Liver (tissue), 9 donors: Measurements from ENCODE around the gene IFIH1. TPM values are rescaled to one million over a fixed set of nuclear protein-coding genes. Genes with fewer than 3 reads are reported as not detected.

Experiments used
- DNase-seq: peaks from one replicate; pipeline ENCODE4 v3.0.0-alpha.2; 2017; ENCODE audit warnings: low spot score
- H3K27ac ChIP-seq, 2 donors: one replicate each; pipeline ENCODE4 v1.7.0; 2013; ENCODE audit warnings: inconsistent platforms in 2 of 2, low read length in 2 of 2, control low read depth in 1 of 2, low read depth in 1 of 2, mild to moderate bottlenecking in 1 of 2
- H3K27me3 ChIP-seq, 4 donors: one replicate each; pipeline versions ENCODE4 v1.6.1 to v1.7.0; 2013; ENCODE audit warnings: low read length in 3 of 4, inconsistent platforms in 1 of 4, mild to moderate bottlenecking in 1 of 4, moderate library complexity in 1 of 4; ENCODE audit not compliant: control insufficient read depth in 4 of 4, insufficient read depth in 4 of 4
- H3K36me3 ChIP-seq, 4 donors: one replicate each; pipeline versions ENCODE4 v1.6.1 to v1.7.0; 2013; ENCODE audit warnings: low read length in 3 of 4, mild to moderate bottlenecking in 3 of 4, low read depth in 1 of 4, moderate library complexity in 1 of 4; ENCODE audit not compliant: control insufficient read depth in 4 of 4, insufficient read depth in 3 of 4
- H3K4me1 ChIP-seq, 4 donors: one replicate each; pipeline versions ENCODE4 v1.6.1 to v1.7.0; 2013; ENCODE audit warnings: low read length in 3 of 4, mild to moderate bottlenecking in 3 of 4, moderate library complexity in 1 of 4; ENCODE audit not compliant: control insufficient read depth in 4 of 4, insufficient read depth in 4 of 4
- H3K4me3 ChIP-seq, 3 donors: one replicate each; pipeline versions ENCODE4 v1.6.1 to v1.7.0; 2013; ENCODE audit warnings: low read length in 3 of 3, control low read depth in 1 of 3, low read depth in 1 of 3, mild to moderate bottlenecking in 1 of 3
- H3K9ac ChIP-seq, 2 donors: one replicate each; pipeline ENCODE4 v1.7.0; 2013; ENCODE audit warnings: low read length in 2 of 2, mild to moderate bottlenecking in 2 of 2, moderate library complexity in 2 of 2, control low read depth in 1 of 2, low read depth in 1 of 2
- H3K9me3 ChIP-seq, 4 donors: one replicate each; pipeline versions ENCODE4 v1.6.1 to v1.7.0; 2013; ENCODE audit warnings: low read length in 3 of 4; ENCODE audit not compliant: control insufficient read depth in 4 of 4
- ATF3 ChIP-seq: IDR thresholded peaks from 2 replicates; pipeline ENCODE4 v1.6.1; 2016; ENCODE audit warnings: antibody characterized with exemption
- EGR1 ChIP-seq, 2 donors: IDR thresholded peaks; 2 replicates each; pipeline ENCODE4 v1.6.1; 2016 to 2018; ENCODE audit warnings: antibody characterized with exemption in 2 of 2, low read depth in 2 of 2
- FOXA1 ChIP-seq: IDR thresholded peaks from 2 replicates; pipeline ENCODE4 v1.6.1; 2016; ENCODE audit warnings: antibody characterized with exemption
- FOXA2 ChIP-seq: IDR thresholded peaks from 2 replicates; pipeline ENCODE4 v1.6.1; 2016; ENCODE audit warnings: antibody characterized with exemption
- GABPA ChIP-seq, 2 donors: IDR thresholded peaks in 1 of 2; conservative IDR thresholded peaks in 1 of 2; 2 replicates each; pipeline ENCODE4 v1.6.1; 2016; ENCODE audit warnings: antibody characterized with exemption in 2 of 2, mild to moderate bottlenecking in 1 of 2, moderate library complexity in 1 of 2
- HNF4A ChIP-seq, 2 donors: conservative IDR thresholded peaks; 2 replicates each; pipeline ENCODE4 v1.6.1; 2016; ENCODE audit warnings: antibody characterized with exemption in 2 of 2, mild to moderate bottlenecking in 2 of 2
- HNF4G ChIP-seq: IDR thresholded peaks from 2 replicates; pipeline ENCODE4 v1.6.1; 2016; ENCODE audit warnings: antibody characterized with exemption
- JUND ChIP-seq, 2 donors: IDR thresholded peaks; 2 replicates each; pipeline ENCODE4 v1.6.1; 2016; ENCODE audit warnings: antibody characterized with exemption in 2 of 2
- MAX ChIP-seq: IDR thresholded peaks from 2 replicates; pipeline ENCODE4 v1.6.1; 2016; ENCODE audit warnings: antibody characterized with exemption
- NR2F2 ChIP-seq: IDR thresholded peaks from 2 replicates; pipeline ENCODE4 v1.6.1; 2016; ENCODE audit warnings: antibody characterized with exemption
- RAD21 ChIP-seq, 2 donors: IDR thresholded peaks; 2 replicates each; pipeline ENCODE4 v1.6.1; 2016; ENCODE audit warnings: antibody characterized with exemption in 2 of 2, mild to moderate bottlenecking in 2 of 2
- RXRA ChIP-seq, 2 donors: IDR thresholded peaks; 2 replicates each; pipeline ENCODE4 v1.6.1; 2017 to 2018; ENCODE audit warnings: antibody characterized with exemption in 2 of 2, mild to moderate bottlenecking in 1 of 2
- SP1 ChIP-seq: IDR thresholded peaks from 2 replicates; pipeline ENCODE4 v1.6.1; 2018; ENCODE audit warnings: antibody characterized with exemption, mild to moderate bottlenecking
- TAF1 ChIP-seq: conservative IDR thresholded peaks from 2 replicates; pipeline ENCODE4 v1.6.1; 2016; ENCODE audit warnings: antibody characterized with exemption, mild to moderate bottlenecking
- YY1 ChIP-seq: IDR thresholded peaks from 2 replicates; pipeline ENCODE4 v1.6.1; 2016; ENCODE audit warnings: antibody characterized with exemption, mild to moderate bottlenecking
- ZBTB33 ChIP-seq: IDR thresholded peaks from 2 replicates; pipeline ENCODE4 v1.6.1; 2016; ENCODE audit warnings: antibody characterized with exemption
- WGBS: extraction: QIAGEN DNeasy Blood & Tissue Kit; methylation state at CpG from one replicate; pipeline ENCODE4 v1.1.7; 2013; 5-methylcytosine and 5-hydroxymethylcytosine counted together
- polyA plus RNA-seq, 2 donors: library from polyadenylated mRNA; stranded (reverse) in 1 of 2; unstranded in 1 of 2; fragments of 200-250 nt in 1 of 2; fragments of >200 nt in 1 of 2; fragmentation: Nextera tagmentation in 1 of 2; extraction: Ambion mirVana in 1 of 2; gene quantifications; one replicate each; pipeline versions ENCODE4 v1.2.1 to v1.2.3, GENCODE V29; 2013 to 2015
- total RNA-seq, 2 donors: library from RNA; depleted of rRNA; stranded (reverse); fragments of >200 nt; gene quantifications; one replicate each; pipeline ENCODE4 v1.2.3, GENCODE V29; 2014
- TF ChIP-seq, protein P1 (sequence below): IDR thresholded peaks from 2 replicates; pipeline ENCODE4 v1.6.1; 2016; ENCODE audit warnings: antibody characterized with exemption, mild to moderate bottlenecking
- TF ChIP-seq, protein P2 (sequence below): fragments of 150-350 bp; IDR thresholded peaks from 2 replicates; pipeline ENCODE4 v1.5.1; 2017; ENCODE audit warnings: improper control_type of control experiment, low read depth, low read length; ENCODE audit not compliant: missing input control
- donor health status: healthy.
- donor health status: healthy.
- donor health status: healthy.
- donor health status: healthy.
- donor health status: healthy.

Gene IFIH1
- total and polyA plus RNA-seq, 4 donors: 5.5 to 13.2 (median 7.9) TPM

- TF ChIP-seq, protein P1, sequence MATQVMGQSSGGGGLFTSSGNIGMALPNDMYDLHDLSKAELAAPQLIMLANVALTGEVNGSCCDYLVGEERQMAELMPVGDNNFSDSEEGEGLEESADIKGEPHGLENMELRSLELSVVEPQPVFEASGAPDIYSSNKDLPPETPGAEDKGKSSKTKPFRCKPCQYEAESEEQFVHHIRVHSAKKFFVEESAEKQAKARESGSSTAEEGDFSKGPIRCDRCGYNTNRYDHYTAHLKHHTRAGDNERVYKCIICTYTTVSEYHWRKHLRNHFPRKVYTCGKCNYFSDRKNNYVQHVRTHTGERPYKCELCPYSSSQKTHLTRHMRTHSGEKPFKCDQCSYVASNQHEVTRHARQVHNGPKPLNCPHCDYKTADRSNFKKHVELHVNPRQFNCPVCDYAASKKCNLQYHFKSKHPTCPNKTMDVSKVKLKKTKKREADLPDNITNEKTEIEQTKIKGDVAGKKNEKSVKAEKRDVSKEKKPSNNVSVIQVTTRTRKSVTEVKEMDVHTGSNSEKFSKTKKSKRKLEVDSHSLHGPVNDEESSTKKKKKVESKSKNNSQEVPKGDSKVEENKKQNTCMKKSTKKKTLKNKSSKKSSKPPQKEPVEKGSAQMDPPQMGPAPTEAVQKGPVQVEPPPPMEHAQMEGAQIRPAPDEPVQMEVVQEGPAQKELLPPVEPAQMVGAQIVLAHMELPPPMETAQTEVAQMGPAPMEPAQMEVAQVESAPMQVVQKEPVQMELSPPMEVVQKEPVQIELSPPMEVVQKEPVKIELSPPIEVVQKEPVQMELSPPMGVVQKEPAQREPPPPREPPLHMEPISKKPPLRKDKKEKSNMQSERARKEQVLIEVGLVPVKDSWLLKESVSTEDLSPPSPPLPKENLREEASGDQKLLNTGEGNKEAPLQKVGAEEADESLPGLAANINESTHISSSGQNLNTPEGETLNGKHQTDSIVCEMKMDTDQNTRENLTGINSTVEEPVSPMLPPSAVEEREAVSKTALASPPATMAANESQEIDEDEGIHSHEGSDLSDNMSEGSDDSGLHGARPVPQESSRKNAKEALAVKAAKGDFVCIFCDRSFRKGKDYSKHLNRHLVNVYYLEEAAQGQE: no peak
These were observed 52.6 kb downstream of the IFIH1 start (continued) for GRCh38 chr2:162265666-162266459.

GRCh38 chr2:162261032-162261945 lies 57.2 kb downstream of the IFIH1 start:
- TF ChIP-seq NR2F2 (no peak), EGR1 (IDR thresholded peaks at IDR 0.05; ENCODE audit: low read depth in 2 of 2) (no peak), HNF4A (conservative IDR thresholded peaks at IDR 0.05) (no peak), YY1 (no peak), HNF4G (no peak), JUND (IDR thresholded peaks at IDR 0.05) (no peak), RXRA (IDR thresholded peaks at IDR 0.05) (no peak), TAF1 (no peak), ATF3 (no peak), FOXA1 (no peak), FOXA2 (no peak), SP1 (no peak), ZBTB33 (no peak), RAD21 (IDR thresholded peaks at IDR 0.05) (no peak), GABPA (IDR thresholded peaks at IDR 0.05 in 1 of 2, conservative IDR thresholded peaks at IDR 0.05 in 1 of 2) (no peak), MAX (no peak)
- TF ChIP-seq, protein P2, sequence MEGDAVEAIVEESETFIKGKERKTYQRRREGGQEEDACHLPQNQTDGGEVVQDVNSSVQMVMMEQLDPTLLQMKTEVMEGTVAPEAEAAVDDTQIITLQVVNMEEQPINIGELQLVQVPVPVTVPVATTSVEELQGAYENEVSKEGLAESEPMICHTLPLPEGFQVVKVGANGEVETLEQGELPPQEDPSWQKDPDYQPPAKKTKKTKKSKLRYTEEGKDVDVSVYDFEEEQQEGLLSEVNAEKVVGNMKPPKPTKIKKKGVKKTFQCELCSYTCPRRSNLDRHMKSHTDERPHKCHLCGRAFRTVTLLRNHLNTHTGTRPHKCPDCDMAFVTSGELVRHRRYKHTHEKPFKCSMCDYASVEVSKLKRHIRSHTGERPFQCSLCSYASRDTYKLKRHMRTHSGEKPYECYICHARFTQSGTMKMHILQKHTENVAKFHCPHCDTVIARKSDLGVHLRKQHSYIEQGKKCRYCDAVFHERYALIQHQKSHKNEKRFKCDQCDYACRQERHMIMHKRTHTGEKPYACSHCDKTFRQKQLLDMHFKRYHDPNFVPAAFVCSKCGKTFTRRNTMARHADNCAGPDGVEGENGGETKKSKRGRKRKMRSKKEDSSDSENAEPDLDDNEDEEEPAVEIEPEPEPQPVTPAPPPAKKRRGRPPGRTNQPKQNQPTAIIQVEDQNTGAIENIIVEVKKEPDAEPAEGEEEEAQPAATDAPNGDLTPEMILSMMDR: no peak
- TF ChIP-seq, protein P1: no peak
- Histone ChIP-seq H3K4me1 (peaks cover 0 to 3% (median 0%) of the 10 kb centered on the region in 4 donors), H3K27ac (no peak overlapping the region), H3K36me3 (peaks cover 0 to 11% (median 6%) of the 10 kb centered on the region in 4 donors), H3K27me3 (no peaks in the 10 kb centered on the region), H3K4me3 (no peak overlapping the region), H3K9me3 (no peaks in the 10 kb centered on the region), H3K9ac (no peak overlapping the region)
- no peak for DNase-seq
- WGBS: 74% methylated on average over 4 of the region's 4 CpGs
